Choroid plexus epithelial cell (primary cell): ENCODE data around the gene CATSPER3.

Experiments used
- DNase-seq: peaks from one replicate; pipeline ENCODE4 v3.0.0-alpha.2; 2010; ENCODE audit warnings: low read depth
- H3K4me3 ChIP-seq: 2 replicates; pipeline ENCODE4 v1.5.1; 2011; ENCODE audit warnings: low read depth, mild to moderate bottlenecking, control low read depth, low read length, moderate library complexity
- TF ChIP-seq, protein P1 (sequence below): conservative IDR thresholded peaks from 2 replicates; pipeline ENCODE4 v1.5.1; 2011; ENCODE audit warnings: low read depth, mild to moderate bottlenecking, control low read depth, inconsistent platforms, low read length, moderate library complexity

The CATSPER3 gene

DNA sequence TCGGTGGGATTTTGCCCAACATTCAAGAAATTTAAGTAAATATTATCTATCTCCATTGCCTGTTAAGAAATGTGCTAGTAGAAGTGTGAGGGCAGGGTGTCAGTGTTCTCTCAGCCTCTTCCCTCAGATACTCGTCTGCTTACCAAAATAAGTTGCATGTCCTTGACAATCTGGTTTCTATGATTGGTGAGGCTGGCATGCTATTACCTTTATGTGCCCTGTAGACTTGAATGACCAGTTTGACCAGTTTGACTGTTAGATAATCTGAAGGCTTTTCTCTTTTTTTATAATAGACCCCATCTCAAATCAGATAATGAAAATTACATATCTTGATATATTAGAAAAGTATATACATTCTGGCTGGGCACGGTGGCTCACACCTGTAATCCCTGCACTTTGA lies 348 bp downstream of the CATSPER3 start:
- no peak overlapping the region for H3K4me3 ChIP-seq
- TF ChIP-seq, protein P1, sequence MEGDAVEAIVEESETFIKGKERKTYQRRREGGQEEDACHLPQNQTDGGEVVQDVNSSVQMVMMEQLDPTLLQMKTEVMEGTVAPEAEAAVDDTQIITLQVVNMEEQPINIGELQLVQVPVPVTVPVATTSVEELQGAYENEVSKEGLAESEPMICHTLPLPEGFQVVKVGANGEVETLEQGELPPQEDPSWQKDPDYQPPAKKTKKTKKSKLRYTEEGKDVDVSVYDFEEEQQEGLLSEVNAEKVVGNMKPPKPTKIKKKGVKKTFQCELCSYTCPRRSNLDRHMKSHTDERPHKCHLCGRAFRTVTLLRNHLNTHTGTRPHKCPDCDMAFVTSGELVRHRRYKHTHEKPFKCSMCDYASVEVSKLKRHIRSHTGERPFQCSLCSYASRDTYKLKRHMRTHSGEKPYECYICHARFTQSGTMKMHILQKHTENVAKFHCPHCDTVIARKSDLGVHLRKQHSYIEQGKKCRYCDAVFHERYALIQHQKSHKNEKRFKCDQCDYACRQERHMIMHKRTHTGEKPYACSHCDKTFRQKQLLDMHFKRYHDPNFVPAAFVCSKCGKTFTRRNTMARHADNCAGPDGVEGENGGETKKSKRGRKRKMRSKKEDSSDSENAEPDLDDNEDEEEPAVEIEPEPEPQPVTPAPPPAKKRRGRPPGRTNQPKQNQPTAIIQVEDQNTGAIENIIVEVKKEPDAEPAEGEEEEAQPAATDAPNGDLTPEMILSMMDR = no peak
- no peak for DNase-seq

DNA sequence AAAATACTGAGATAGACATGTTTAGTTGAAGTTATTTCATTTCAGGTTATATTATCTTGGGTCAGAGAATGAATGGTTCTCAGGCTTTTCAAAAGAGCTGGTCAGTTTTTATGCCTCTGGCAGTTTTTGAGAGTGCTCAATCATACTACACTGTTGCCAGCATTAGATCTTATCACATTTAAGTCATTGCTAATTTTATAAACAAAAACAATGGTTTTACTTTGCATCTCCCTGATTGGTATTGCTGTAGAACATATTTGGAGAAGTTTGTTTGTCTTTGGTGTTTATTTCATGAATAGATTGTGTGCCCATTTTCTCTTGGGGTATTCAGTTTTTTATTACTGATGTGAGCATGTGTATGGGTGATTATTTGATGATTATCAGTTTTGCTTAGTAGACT lies 1.5 kb downstream of the CATSPER3 start:
- no peak for DNase-seq
- TF ChIP-seq, protein P1 = no peak
- H3K4me3 ChIP-seq = no peak overlapping the region

DNA sequence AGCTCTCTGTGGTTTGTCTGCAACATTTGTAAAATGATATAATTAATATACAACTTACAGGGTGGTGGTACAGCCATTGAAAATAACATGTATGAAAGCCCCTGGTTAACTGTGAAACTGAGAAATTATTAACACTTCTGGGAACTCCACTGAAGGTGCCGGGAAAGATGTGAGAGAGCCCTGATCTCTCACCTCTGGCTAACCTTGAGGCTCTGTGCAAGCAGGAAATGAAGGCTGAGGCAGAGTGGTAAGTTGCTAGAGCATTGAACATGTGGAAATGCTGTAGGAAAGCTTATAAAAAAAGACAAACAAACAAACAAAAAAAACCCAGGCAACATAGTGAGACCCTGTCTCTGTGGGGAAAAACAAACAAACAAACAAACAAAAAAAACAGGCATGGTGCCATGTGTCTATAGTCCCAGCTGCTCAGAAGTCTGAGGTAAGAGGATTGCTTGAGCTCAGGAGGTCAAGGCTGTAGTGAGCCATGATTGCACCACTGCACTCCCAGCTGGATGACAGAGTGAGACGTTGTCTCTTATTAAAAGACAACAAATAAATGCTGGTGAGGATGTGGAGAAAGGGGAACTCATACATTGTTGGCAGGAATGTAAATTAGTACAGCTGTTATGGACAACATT lies 7.5 kb downstream of the CATSPER3 start:
- TF ChIP-seq, protein P1 = no peak
- peak; percentile 77 for DNase-seq
- no peak overlapping the region for H3K4me3 ChIP-seq

DNA sequence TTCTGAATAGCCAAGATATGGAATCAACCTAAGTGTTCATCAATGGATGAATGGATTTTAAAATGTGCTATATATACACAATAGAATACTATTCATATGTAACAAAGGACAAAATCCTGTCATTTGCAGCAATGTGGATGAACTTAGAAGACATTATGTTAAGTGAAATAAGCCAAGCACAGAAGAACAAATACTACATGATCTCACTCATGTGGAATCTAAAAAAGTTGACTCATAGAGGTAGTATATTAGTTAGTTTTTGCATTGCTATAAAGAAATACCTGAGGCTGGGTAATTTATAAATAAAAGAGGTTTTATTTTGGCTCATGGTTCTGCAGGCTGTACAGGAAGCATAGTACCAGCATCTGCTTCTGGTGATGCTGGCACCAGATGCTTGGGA lies 8.1 kb downstream of the CATSPER3 start:
- TF ChIP-seq, protein P1 = no peak

DNA sequence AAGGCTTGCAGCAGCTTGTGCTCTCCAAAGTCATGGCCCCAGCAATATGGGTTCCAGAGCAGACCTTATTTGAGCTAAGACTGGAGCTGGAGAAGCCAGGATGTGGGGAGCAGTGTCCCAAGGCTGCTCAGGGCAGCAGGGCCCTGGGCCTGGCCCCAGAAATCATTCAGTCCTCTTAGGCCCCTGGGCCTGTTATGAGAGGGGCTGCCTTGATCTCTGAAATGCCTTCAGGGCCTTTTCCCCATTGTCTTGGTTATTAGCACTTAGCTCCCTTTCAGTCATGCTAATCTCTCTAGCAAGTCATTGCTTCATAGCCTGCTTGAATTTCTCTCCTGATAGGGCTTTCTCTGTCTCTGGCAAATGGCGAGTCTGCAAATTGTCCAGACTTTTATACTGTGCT lies 9.1 kb downstream of the CATSPER3 start:
- H3K4me3 ChIP-seq = no peak overlapping the region
- TF ChIP-seq, protein P1 = no peak
- no peak for DNase-seq

More for the DNA sequence above, 8.1 kb downstream of the CATSPER3 start:
- H3K4me3 ChIP-seq = no peak overlapping the region
- DNase-seq = peak; percentile 26

DNA sequence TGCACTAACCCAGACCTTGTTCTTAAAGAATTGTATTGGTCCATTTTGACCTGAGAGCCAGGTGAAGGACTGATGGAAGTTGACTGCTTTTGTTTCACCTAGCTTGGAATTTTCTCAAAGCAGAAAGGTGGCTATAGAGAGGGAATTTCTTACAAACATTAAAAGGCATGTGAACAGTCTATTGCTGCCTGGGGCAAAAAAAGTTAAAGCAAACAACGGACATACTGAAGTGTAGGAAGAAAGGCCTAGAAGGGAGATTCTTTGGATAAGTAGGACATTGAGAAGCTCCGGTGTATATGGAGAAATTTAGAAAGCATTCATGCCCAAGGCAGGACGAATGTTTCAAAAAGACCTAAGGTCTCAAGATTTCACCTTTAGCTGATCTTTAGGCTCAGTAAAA lies 11.7 kb downstream of the CATSPER3 start:
- no peak overlapping the region for H3K4me3 ChIP-seq
- TF ChIP-seq, protein P1 = no peak
- DNase-seq = no peak

DNA sequence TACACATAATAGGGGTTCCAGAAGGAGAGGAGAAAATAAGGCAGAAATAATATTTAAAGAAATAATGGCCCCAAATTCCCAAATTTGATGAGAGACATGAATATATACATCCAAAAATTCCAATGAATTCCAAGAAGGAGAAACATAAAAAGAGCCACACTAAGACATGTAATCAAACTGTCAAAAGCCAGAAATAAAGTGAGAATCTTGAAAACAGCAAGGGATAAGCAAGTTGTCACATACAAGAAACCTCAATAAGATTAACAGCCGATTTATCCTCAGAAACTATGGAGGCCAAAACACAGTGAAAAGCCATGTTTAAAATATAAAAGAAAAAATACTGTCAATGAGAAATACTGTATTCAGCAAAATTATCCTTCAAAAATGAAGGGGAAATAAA lies 14.5 kb downstream of the CATSPER3 start:
- peak; percentile 9 for DNase-seq
- TF ChIP-seq, protein P1 = no peak

More for the DNA sequence above, 14.5 kb downstream of the CATSPER3 start:
- no peak overlapping the region for H3K4me3 ChIP-seq
